ENCODE measurements around the gene GSTT2B. TPM values are rescaled to one million over a fixed set of nuclear protein-coding genes. Genes with fewer than 3 reads are reported as not detected.
"Not testable (repeated sequence)": the region's sequence is repeated elsewhere in the genome, so short reads cannot be mapped to it uniquely, and the experiment has no call there.

The GSTT2B gene
- total and polyA plus RNA-seq, 9 donors: 1.4 to 44.5 (median 5.8) TPM

DNA sequence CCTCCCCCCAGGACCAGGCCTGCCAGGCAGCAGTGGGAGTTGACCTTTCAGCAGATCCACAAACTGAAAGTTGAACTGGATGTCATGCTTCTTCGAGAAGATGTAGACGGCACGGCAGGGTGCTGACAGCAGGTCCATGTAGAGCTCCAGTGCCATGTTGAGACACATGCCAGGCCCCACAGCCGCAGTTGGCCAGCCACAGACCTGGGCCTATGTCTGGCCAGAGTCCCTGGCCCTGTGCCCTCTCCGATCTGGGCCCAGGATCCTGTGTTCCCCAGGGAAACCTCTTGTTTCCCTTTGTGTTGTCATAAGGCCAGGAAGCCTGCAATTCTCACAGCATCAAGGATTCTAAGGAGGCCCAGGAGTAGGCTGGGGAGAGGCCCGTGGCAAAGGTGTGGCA, 44.2 kb upstream of the GSTT2B start, which contains the start of gene GSTT4:
Gene GSTT4, minus strand, starts transcription at position 253 of the 400 bp plus-strand sequence. Its CDS starts 97 bp downstream, at position 156.
- Histone ChIP-seq H3K4me1 (ENCODE audit: control insufficient read depth, insufficient read depth, low read length) (no peaks in the 10 kb centered on the region), H3K27ac (ENCODE audit: low read length) (no peak within 1 kb of the TSS), H3K9me3 (replicated peaks; ENCODE audit: control insufficient read depth, low read depth, low read length) (no peaks in the 10 kb centered on the region), H3K27me3 (ENCODE audit: control insufficient read depth, insufficient read depth, low read length) (no peaks in the 10 kb centered on the region), H3K36me3 (ENCODE audit: control insufficient read depth, insufficient read depth, low read length) (no peaks in the 10 kb centered on the region), H3K4me3 (ENCODE audit: low read length) (no peak within 1 kb of the TSS)
- no peak for DNase-seq
- WGBS (ENCODE audit: insufficient coverage): 62% methylated on average over 6 of the region's 6 CpGs

DNA sequence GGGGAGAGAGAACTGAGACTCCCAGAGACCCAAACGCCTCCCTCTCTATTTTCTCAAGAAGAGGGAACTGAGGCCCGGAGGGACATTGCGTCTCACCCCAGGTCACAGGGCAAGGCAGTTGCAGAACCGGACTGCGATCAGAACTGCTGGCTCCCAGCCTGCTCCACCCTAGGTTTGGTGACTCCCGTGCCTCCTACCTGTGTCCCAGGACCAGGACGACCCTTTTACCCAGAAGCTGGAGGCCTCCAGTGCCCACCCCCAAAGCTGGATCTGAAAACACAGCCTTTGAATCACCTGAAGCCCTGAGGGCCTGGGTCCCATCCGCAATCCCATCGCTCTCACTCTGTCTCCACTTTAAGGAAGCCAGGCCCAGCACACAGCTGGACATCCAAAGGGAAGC, 42.9 kb upstream of the GSTT2B start:
- no peaks in the 10 kb centered on the region for H3K9me3 ChIP-seq (replicated peaks; ENCODE audit: control insufficient read depth, low read depth, low read length)
- H3K4me1 ChIP-seq (ENCODE audit: control insufficient read depth, insufficient read depth, low read length): no peaks in the 10 kb centered on the region
- no peaks in the 10 kb centered on the region for H3K36me3 ChIP-seq (ENCODE audit: control insufficient read depth, insufficient read depth, low read length)
- no peak overlapping the region for H3K27ac ChIP-seq (ENCODE audit: low read length)
- no peak overlapping the region for H3K4me3 ChIP-seq (ENCODE audit: low read length)
- H3K27me3 ChIP-seq (ENCODE audit: control insufficient read depth, insufficient read depth, low read length): no peaks in the 10 kb centered on the region
- WGBS (ENCODE audit: insufficient coverage): 70% methylated on average over 8 of the region's 9 CpGs
- DNase-seq: no peak

DNA sequence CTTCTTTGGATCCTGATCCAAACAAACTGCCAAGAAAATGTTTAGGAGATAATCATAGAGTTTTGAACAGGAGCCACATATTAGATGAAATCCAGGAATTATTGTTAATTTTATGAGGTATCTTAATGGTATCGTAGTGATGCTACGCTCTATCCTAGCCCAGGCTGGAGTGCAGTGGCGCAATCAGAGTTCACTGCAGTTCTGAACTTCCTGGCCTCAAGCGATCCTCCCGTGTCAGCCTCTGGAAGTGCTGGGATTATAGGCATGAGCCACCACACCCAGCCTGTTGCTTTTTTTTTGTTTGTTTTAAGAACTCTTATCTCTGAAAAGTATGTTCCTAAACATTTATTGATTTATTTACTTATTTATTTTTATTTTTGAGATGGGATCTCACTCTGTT, 41.9 kb upstream of the GSTT2B start:
- Histone ChIP-seq H3K9me3 (replicated peaks; ENCODE audit: control insufficient read depth, low read depth, low read length) (no peaks in the 10 kb centered on the region), H3K4me3 (ENCODE audit: low read length) (no peak overlapping the region), H3K27me3 (ENCODE audit: control insufficient read depth, insufficient read depth, low read length) (no peaks in the 10 kb centered on the region), H3K27ac (ENCODE audit: low read length) (no peak overlapping the region), H3K4me1 (ENCODE audit: control insufficient read depth, insufficient read depth, low read length) (no peaks in the 10 kb centered on the region), H3K36me3 (ENCODE audit: control insufficient read depth, insufficient read depth, low read length) (no peaks in the 10 kb centered on the region)
- 90% methylated on average over 5 of the region's 5 CpGs for WGBS (ENCODE audit: insufficient coverage)
- no peak for DNase-seq

DNA sequence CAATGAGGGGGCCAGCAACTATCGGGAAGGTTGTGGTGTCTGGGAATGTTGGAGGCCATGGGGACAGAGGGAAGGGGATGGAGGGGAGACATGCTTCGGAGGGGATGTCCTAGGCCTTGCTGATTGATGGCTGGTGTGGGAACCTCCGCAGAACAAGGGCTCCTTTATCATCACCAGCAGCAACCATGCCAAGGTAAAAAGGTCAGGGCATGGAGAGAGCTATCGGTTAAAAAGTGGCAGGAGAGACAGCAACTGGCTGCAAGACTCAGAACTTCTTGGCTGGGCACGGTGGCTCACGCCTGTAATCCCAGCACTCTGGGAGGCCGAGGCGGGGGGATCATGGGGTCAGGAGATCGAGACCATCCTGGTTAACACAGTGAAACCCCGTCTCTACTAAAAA, 41.3 kb upstream of the GSTT2B start:
- no peaks in the 10 kb centered on the region for H3K27me3 ChIP-seq (ENCODE audit: control insufficient read depth, insufficient read depth, low read length)
- H3K9me3 ChIP-seq (replicated peaks; ENCODE audit: control insufficient read depth, low read depth, low read length): no peaks in the 10 kb centered on the region
- no peak overlapping the region for H3K4me3 ChIP-seq (ENCODE audit: low read length)
- no peaks in the 10 kb centered on the region for H3K4me1 ChIP-seq (ENCODE audit: control insufficient read depth, insufficient read depth, low read length)
- no peaks in the 10 kb centered on the region for H3K36me3 ChIP-seq (ENCODE audit: control insufficient read depth, insufficient read depth, low read length)
- H3K27ac ChIP-seq (ENCODE audit: low read length): no peak overlapping the region
- no peak for DNase-seq
- WGBS (ENCODE audit: insufficient coverage): 82% methylated on average over 4 of the region's 10 CpGs

DNA sequence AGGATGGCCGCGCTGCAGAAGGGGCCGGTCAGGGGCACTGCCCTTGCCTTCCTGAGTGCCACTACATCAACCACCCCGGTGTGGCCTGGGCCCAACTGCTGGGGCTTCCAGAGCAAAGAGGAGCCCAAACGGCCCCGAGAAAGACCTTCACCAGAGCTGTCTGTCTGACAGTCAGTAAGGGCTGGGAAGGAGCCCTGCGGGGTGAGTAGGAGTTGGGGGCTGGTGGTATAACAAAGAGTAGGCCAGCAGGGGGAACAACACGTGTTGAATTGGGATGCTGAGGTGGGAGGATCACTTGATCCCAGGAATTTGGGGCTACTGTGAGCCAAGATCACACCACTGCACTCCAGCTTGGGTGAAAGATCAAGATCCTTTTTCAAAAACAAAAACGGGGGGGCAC, 40.3 kb upstream of the GSTT2B start:
- DNase-seq: no peak
- H3K27ac ChIP-seq (ENCODE audit: low read length): no peak overlapping the region
- H3K4me3 ChIP-seq (ENCODE audit: low read length): no peak overlapping the region
- H3K4me1 ChIP-seq (ENCODE audit: control insufficient read depth, insufficient read depth, low read length): no peaks in the 10 kb centered on the region
- H3K9me3 ChIP-seq (replicated peaks; ENCODE audit: control insufficient read depth, low read depth, low read length): no peaks in the 10 kb centered on the region
- H3K36me3 ChIP-seq (ENCODE audit: control insufficient read depth, insufficient read depth, low read length): no peaks in the 10 kb centered on the region
- H3K27me3 ChIP-seq (ENCODE audit: control insufficient read depth, insufficient read depth, low read length): no peaks in the 10 kb centered on the region
- 85% methylated on average over 9 of the region's 9 CpGs for WGBS (ENCODE audit: insufficient coverage)

DNA sequence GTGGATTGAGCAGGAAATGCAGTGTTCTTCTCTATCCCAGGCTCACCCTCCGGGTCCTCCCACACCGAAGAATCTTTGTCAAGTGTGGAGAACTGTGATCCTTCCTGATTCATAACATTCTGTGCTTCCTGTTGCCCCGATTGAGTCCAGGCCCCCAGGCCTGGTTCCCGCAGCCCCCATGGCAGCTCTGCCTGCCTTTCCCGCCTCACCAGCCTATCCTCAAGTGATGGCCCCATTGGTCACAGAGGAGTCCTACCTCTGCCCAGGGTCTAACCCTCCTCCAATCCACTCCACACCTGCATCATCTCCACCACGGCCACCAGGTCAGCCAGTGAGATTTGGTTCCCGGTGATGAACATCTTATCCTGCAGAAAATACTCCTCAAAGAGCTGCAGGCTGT, 38.8 kb upstream of the GSTT2B start:
- not testable (repeated sequence) for H3K4me1 ChIP-seq (ENCODE audit: control insufficient read depth, insufficient read depth, low read length); H3K27me3 ChIP-seq (ENCODE audit: control insufficient read depth, insufficient read depth, low read length); DNase-seq; H3K36me3 ChIP-seq (ENCODE audit: control insufficient read depth, insufficient read depth, low read length); H3K4me3 ChIP-seq (ENCODE audit: low read length); H3K27ac ChIP-seq (ENCODE audit: low read length); H3K9me3 ChIP-seq (replicated peaks; ENCODE audit: control insufficient read depth, low read depth, low read length)
- 80% methylated on average over 7 of the region's 7 CpGs for WGBS (ENCODE audit: insufficient coverage)

DNA sequence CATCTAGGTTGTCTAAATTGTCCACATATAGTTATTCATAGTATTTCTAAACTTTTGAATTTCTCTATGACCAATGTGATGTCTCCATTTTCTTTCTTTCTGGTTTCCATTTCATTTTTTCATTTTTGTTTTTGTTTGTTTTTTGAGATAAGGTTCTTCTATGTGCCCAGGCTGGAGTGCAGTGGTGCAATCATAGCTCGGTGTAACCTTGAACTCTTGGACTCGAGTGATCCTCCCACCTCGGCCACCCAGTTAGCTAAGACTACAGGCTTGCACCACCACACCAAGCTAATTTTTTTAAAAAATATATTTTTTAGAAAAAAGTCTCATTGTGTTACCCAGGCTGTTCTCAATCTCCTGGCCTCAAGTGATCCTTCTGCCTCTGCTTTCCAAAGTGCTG, 36.1 kb upstream of the GSTT2B start:
- Histone ChIP-seq H3K27me3 (ENCODE audit: control insufficient read depth, insufficient read depth, low read length) (no peaks in the 10 kb centered on the region), H3K9me3 (replicated peaks; ENCODE audit: control insufficient read depth, low read depth, low read length) (no peaks in the 10 kb centered on the region), H3K4me1 (ENCODE audit: control insufficient read depth, insufficient read depth, low read length) (no peaks in the 10 kb centered on the region), H3K4me3 (ENCODE audit: low read length) (no peak overlapping the region), H3K36me3 (ENCODE audit: control insufficient read depth, insufficient read depth, low read length) (no peaks in the 10 kb centered on the region), H3K27ac (ENCODE audit: low read length) (no peak overlapping the region)
- DNase-seq: no peak
- no CpG with 5 or more reads among the region's 3 CpGs for WGBS (ENCODE audit: insufficient coverage)

DNA sequence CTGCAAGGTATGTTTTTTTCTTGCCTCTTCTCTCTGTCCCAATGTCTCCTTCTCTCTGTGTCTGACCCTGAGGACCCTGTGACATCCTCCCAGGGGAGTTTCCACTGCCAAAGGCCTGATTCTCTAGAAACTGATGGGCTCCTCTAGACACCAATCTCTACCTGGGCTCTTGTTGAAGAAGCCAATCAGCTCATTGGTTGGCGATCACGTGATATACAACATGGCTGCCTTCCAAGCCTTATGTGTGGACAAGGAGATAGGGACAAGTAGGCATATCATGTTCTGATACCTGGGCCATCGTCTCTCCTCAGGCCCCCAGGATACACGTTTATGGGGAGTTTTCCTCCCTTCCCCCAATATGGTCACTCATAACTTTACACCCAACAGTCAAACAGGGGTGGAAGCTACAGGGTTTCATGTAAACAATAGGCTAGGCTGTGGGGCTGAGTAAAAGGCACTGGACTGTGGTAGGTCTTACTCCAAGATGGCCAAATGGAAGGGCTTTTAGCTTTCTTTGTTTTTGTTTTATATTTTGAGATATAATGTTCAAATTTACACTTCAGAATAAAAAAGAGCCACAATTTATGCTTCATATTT, 32.7 kb upstream of the GSTT2B start:
- whole genome bisulfite sequencing (ENCODE audit: insufficient coverage): no CpG with 5 or more reads among the region's 4 CpGs
- not testable (repeated sequence) for H3K4me3 ChIP-seq (ENCODE audit: low read length); H3K9me3 ChIP-seq (replicated peaks; ENCODE audit: control insufficient read depth, low read depth, low read length); H3K4me1 ChIP-seq (ENCODE audit: control insufficient read depth, insufficient read depth, low read length); DNase-seq; H3K27me3 ChIP-seq (ENCODE audit: control insufficient read depth, insufficient read depth, low read length); H3K27ac ChIP-seq (ENCODE audit: low read length); H3K36me3 ChIP-seq (ENCODE audit: control insufficient read depth, insufficient read depth, low read length)

DNA sequence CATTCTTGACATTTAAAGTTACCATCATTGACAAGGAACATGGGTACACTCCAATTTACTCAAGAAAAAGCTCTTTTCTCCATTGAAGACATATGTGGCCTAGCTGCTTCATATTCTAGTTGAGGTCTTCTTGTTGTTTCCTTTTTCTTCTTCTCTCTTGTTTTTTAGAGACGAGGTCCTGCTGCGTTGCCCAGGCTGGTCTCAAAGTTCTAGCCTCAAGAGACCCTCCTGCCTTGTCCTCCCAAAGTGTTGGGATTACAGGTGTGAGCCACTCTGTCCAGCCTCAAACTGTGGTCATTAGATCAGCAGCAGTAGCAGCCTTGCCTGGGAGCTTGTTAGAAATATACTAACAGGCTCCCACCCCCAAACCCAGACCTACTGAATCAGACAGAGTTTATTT, 32.1 kb upstream of the GSTT2B start:
- not testable (repeated sequence) for H3K4me3 ChIP-seq (ENCODE audit: low read length); H3K36me3 ChIP-seq (ENCODE audit: control insufficient read depth, insufficient read depth, low read length); DNase-seq; H3K9me3 ChIP-seq (replicated peaks; ENCODE audit: control insufficient read depth, low read depth, low read length); H3K27ac ChIP-seq (ENCODE audit: low read length); H3K4me1 ChIP-seq (ENCODE audit: control insufficient read depth, insufficient read depth, low read length); H3K27me3 ChIP-seq (ENCODE audit: control insufficient read depth, insufficient read depth, low read length)
- WGBS (ENCODE audit: insufficient coverage): no CpG with 5 or more reads among the region's 2 CpGs

DNA sequence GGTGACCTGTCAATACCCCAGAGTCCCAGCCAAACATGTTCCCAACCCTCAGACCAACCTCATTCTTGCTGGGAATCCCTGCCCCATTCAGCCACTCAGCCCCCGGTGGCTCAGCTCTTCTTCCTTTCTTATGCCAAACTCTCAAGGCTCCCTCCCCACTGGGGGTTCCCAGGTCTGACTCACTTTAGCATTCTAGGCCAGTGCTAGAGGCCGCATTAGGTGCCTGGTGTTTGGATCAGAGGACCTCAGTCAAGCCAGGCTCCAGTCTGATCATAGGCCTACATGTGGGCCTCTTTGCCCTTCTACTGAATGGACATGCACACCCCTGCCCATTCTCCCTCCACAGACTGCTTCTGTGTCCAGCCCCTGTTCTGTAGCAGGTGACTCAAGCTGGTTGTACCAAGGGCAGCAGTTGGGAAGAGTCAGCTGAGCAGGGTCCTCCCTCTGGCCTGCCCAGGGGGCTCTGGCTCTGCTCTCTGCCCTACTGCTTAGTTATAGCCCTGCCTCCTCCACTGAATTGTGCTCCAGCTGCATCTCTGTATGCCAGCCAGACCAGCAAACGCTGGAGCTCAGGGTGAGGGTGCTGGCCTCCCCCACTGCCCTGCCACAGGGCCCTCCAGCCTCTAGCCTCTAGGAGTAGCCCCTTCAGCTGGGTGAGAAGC, 28.7 kb upstream of the GSTT2B start:
- H3K27me3 ChIP-seq (ENCODE audit: control insufficient read depth, insufficient read depth, low read length); H3K4me1 ChIP-seq (ENCODE audit: control insufficient read depth, insufficient read depth, low read length); H3K9me3 ChIP-seq (replicated peaks; ENCODE audit: control insufficient read depth, low read depth, low read length); DNase-seq; H3K36me3 ChIP-seq (ENCODE audit: control insufficient read depth, insufficient read depth, low read length); H3K4me3 ChIP-seq (ENCODE audit: low read length); H3K27ac ChIP-seq (ENCODE audit: low read length): not testable (repeated sequence)
- WGBS (ENCODE audit: insufficient coverage): 60% methylated on average over 1 of the region's 3 CpGs

Data from muscle of leg (tissue), 11 donors.